Tibial artery (tissue), 4 donors: Measurements from ENCODE around the gene DYNC2H1.
"Not testable (repeated sequence)": the region's sequence is repeated elsewhere in the genome, so short reads cannot be mapped to it uniquely, and the experiment has no call there.

Experiments used
- DNase-seq, 2 donors: peaks; one replicate each; pipeline ENCODE4 v3.0.0-alpha.2; 2019
- H3K27ac ChIP-seq, 2 donors: fragments of 200-600 bp; sonication (generic) in 1 of 2; 1 replicate in 1 of 2; 2 replicates in 1 of 2; pipeline ENCODE4 v1.5.1; 2018 to 2019; ENCODE audit warnings: mild to moderate bottlenecking in 1 of 2
- H3K27me3 ChIP-seq, 2 donors: fragments of 200-600 bp; sonication (generic) in 1 of 2; one replicate each; pipeline versions ENCODE4 v1.5.1 to v1.6.0; 2016 to 2019
- H3K36me3 ChIP-seq, 3 donors: fragments of 200-600 bp; sonication (generic) in 2 of 3; one replicate each; pipeline ENCODE4 v1.5.1; 2016 to 2019; ENCODE audit warnings: mild to moderate bottlenecking in 2 of 3
- H3K4me1 ChIP-seq, 4 donors: fragments of 200-600 bp; sonication (generic) in 2 of 4; 1 replicate in 3 of 4; 2 replicates in 1 of 4; pipeline ENCODE4 v1.5.1; 2016 to 2019
- H3K4me3 ChIP-seq, 2 donors: fragments of 200-600 bp; sonication (generic) in 1 of 2; 1 replicate in 1 of 2; 2 replicates in 1 of 2; pipeline ENCODE4 v1.5.1; 2018 to 2019; ENCODE audit warnings: mild to moderate bottlenecking in 2 of 2
- H3K9me3 ChIP-seq, 3 donors: fragments of 200-600 bp; sonication (generic) in 1 of 3; one replicate each; pipeline ENCODE4 v1.5.1; 2016 to 2019
- CTCF ChIP-seq, 2 experiments: fragments of 200-600 bp in 1 of 2; fragments of 450-650 bp in 1 of 2; IDR thresholded peaks; one replicate each; pipeline ENCODE4 v1.5.1; 2017 to 2019; ENCODE audit warnings: antibody characterized with exemption in 2 of 2, mild to moderate bottlenecking in 1 of 2, moderate library complexity in 1 of 2
- intact Hi-C: fragments of 100-400 bp; cut with DNase I; formaldehyde crosslinking; loops from one replicate; pipeline ENCODE4 v1.15.0; 2023; ENCODE audit warnings: low total_unique reads

DYNC2H1 gene

DNA sequence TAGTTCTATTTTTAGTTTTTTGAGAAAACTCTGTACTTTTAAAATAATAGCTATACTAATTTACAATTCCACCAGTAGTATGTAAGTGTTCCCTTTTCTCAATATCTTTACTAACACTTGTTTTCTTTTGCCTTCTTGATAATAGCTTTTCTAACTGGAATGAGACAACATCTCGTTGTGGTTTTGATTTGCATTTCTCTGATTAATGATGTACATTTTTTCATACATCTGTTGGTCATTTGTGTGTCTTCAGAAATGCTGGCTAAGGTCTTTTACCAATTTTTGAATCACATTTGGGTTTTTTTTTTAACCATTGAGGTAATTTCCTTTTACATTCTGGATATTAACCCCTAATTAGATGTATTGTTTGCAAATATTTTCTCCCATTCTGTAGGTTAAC lies 258.9 kb downstream of the DYNC2H1 start:
- intact Hi-C loops = no loop called here
- DNase-seq = no peak
- TF ChIP-seq CTCF (IDR thresholded peaks at IDR 0.05) = no peak

DNA sequence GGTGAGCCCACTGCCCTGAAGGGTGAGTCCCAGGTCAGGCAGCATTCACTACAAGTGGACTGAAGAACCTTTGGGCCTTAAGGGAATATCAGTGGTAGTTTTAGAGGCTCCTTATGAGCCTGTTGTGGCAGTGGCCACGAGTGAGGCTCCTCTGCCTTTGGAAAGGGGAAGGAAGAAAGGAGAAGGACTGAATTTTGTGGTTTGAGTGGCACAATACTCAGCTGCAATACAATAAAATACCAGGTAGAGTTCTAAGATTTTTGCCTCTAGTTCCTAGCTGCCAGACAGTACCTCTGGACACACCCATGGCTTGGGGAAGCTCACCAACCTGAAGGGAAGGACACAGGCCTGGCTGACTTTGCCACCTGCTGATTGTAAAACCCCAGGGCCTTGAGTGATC lies 260.9 kb downstream of the DYNC2H1 start:
- intact Hi-C loops = no loop called here
- H3K27ac ChIP-seq = no peak overlapping the region
- no peaks in the 10 kb centered on the region for H3K27me3 ChIP-seq
- peaks cover 0 to 17% (median 10%) of the 10 kb centered on the region in 3 donors for H3K9me3 ChIP-seq
- H3K36me3 ChIP-seq = peaks cover 13 to 26% (median 14%) of the 10 kb centered on the region in 3 donors
- DNase-seq = no peak
- H3K4me3 ChIP-seq = no peak overlapping the region
- no peaks in the 10 kb centered on the region for H3K4me1 ChIP-seq
- no peak for TF ChIP-seq CTCF (IDR thresholded peaks at IDR 0.05)

More for the DNA sequence above, 258.9 kb downstream of the DYNC2H1 start:
- Histone ChIP-seq H3K27ac (no peak overlapping the region), H3K27me3 (no peaks in the 10 kb centered on the region), H3K4me3 (no peak overlapping the region), H3K36me3 (peaks cover 9 to 15% (median 13%) of the 10 kb centered on the region in 3 donors), H3K9me3 (peaks cover 0 to 3% (median 0%) of the 10 kb centered on the region in 3 donors), H3K4me1 (no peaks in the 10 kb centered on the region)

DNA sequence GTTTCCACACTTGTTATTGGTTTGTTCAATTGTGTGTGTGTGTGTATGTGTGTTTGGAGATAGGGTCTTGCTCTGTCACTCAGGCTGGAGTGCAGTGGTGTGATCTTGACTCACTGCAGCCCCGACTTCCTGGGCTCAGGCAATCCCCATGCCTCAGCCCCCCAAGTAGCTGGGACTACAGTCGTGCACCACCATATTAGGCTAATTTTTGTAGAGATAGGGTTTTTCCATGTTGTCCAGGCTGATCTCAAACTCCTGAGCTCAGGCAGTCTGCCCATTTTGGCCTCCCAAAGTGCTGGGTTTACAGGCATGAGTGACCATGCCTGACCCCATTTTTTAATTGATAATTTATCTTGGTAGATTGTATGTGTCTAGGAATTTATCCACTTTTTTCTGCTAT lies 263.7 kb downstream of the DYNC2H1 start:
- Histone ChIP-seq H3K9me3 (peaks cover 0 to 24% (median 14%) of the 10 kb centered on the region in 3 donors), H3K4me1 (no peaks in the 10 kb centered on the region), H3K36me3 (peaks cover 13 to 34% (median 14%) of the 10 kb centered on the region in 3 donors), H3K27ac (no peak overlapping the region), H3K4me3 (no peak overlapping the region), H3K27me3 (no peaks in the 10 kb centered on the region)
- DNase-seq = no peak
- TF ChIP-seq CTCF (IDR thresholded peaks at IDR 0.05) = no peak
- intact Hi-C loops = no loop called here

GRCh38 chr11:103374227-103374626 lies 265.0 kb downstream of the DYNC2H1 start:
- Histone ChIP-seq H3K9me3 (peaks cover 0 to 24% (median 14%) of the 10 kb centered on the region in 3 donors), H3K36me3 (peaks cover 11 to 33% (median 13%) of the 10 kb centered on the region in 3 donors)
- H3K27ac ChIP-seq, H3K4me1 ChIP-seq, intact Hi-C loops, H3K27me3 ChIP-seq, H3K4me3 ChIP-seq, DNase-seq: not testable (repeated sequence)

- no peaks in the 10 kb centered on the region for H3K4me1 ChIP-seq
- DNase-seq = no peak
- H3K36me3 ChIP-seq = peaks cover 0 to 19% (median 2%) of the 10 kb centered on the region in 3 donors
- no peak for TF ChIP-seq CTCF (IDR thresholded peaks at IDR 0.05)
- no peaks in the 10 kb centered on the region for H3K27me3 ChIP-seq
- peaks cover 0 to 16% (median 14%) of the 10 kb centered on the region in 3 donors for H3K9me3 ChIP-seq
- no peak overlapping the region for H3K4me3 ChIP-seq
- no peak overlapping the region for H3K27ac ChIP-seq
- intact Hi-C loops = no loop called here
Measured at GRCh38 chr11:103378931-103379330, 269.7 kb downstream of the DYNC2H1 start.

GRCh38 chr11:103380031-103380430 lies 270.8 kb downstream of the DYNC2H1 start:
- Histone ChIP-seq H3K36me3 (peaks cover 0 to 9% (median 0%) of the 10 kb centered on the region in 3 donors), H3K27ac (no peak overlapping the region), H3K4me3 (no peak overlapping the region), H3K9me3 (peaks cover 0 to 7% (median 4%) of the 10 kb centered on the region in 3 donors), H3K4me1 (no peaks in the 10 kb centered on the region), H3K27me3 (no peaks in the 10 kb centered on the region)
- TF ChIP-seq CTCF (IDR thresholded peaks at IDR 0.05) = no peak
- no peak for DNase-seq
- intact Hi-C loops = no loop called here
